NCI-H2196 treated with DMSO at 0.1 percent for 48 hours (cell line): ENCODE data around the gene CDC23.

ENCODE experiments used
- DNase-seq: peaks from one replicate; lab custom pipeline; 2025; ENCODE audit not compliant: unreplicated experiment; lab: John Stamatoyannopoulos, UW

CDC23 gene

DNA sequence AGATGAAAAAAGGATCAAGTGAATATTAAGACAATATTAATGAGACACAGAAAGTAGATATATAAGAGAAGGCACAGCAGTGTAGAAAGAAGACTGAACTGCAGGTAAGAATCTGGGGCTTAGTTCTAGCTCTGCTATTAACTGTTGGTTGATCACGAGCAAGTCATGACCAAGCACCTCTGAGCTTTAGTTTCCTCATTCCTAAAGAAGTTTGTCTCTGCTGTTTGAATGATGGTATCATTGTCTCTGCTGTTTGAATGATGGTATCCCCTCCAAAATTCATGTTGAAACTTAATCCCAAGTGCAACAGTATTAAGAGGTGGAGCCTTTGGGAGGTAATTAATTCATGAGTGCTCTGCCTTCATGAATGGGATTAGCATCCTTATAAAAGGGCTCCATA lies 71.4 kb downstream of the CDC23 start:
- DNase-seq, result no peak

DNA sequence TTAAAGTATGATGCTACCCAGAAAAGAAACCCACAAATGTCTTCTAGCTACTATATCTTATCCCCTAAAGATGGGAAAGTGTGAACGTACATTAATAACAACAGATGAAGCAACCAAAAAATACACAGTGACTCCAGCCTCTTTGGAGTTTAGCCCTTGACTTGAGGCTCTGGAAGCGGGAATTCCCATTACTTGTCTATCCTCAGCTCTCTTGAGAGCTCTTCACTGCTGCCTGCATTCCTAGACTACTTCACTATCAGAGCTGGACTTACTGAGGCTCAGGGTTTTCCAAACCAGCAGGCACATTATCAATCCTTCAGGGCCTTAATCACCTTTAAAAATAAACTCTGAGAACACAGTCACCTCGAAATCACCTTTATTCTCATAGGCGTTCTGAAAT lies 72.9 kb downstream of the CDC23 start:
- no peak for DNase-seq

DNA sequence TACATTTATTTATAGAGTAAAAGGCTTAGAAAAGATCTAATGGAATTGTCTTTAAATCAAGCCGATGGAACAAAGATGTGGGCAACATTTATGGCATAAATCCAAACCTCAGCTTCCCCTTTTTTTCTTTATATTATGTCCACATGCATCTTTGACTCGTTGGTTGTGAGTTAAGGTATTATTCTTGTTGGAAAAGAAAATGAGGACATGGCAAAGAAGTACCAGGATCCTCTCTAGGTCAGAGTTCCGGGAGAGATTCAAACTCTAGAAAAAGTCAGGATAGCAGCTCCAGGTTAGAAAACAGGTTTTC lies 73.4 kb downstream of the CDC23 start:
- DNase-seq, result no peak

DNA sequence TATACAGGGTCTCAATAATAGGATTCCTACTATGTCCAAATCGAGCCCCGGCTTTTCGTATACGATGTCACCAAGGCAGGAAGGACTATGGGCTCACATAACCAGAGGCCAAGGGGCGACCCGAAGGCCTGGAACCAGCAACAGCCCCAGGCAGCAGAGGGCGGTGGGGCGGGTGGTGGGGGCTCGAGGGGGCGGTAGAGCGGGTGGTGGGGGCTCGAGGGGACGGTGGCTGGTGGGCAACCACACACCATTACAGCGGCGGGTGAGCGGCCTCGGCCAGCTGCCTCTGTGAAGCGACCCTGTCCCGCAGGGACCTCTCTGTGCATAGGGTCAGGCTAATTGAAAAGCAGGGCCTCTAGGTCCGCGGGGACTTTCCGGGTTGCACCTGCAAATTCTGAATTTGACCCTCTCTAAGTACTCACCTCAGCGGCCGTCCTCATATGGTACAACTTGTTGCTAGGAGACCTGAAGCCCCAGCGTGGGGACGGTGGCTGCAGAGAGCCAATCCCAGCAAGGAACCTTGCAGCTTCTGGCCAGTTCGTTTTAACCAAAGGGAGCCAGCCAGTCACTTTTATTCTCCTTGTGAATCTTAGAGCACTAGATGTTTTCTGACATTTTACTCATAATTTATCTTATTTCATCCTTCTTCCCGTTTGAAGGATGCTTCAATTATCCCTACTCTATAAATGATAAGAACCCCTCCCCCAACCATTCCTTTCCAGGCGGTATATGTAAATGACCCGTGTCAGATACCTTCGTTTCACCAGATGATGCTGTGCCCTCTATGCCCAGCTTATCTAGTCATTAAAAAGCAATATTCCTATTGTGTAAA lies 74.0 kb downstream of the CDC23 start, which contains the start of gene NME5:
TSS of gene NME5 (minus strand) at position 480 of the 832 bp plus-strand sequence. CDS start 648 bp downstream, outside the sequence.
- peak; percentile 80 for DNase-seq
